Medulla oblongata (tissue), 1 donor: ENCODE results near the gene TTC34.

Experiments
- DNase-seq: peaks from one replicate; pipeline ENCODE4 v3.0.0-alpha.2; 2015; ENCODE audit errors: extremely low spot score

Gene TTC34

GRCh38 chr1:2641381-2642130, 159.9 kb downstream of the TTC34 start:
- no peak for DNase-seq

GRCh38 chr1:2640626-2641025, 160.9 kb downstream of the TTC34 start:
- DNase-seq = no peak

DNA sequence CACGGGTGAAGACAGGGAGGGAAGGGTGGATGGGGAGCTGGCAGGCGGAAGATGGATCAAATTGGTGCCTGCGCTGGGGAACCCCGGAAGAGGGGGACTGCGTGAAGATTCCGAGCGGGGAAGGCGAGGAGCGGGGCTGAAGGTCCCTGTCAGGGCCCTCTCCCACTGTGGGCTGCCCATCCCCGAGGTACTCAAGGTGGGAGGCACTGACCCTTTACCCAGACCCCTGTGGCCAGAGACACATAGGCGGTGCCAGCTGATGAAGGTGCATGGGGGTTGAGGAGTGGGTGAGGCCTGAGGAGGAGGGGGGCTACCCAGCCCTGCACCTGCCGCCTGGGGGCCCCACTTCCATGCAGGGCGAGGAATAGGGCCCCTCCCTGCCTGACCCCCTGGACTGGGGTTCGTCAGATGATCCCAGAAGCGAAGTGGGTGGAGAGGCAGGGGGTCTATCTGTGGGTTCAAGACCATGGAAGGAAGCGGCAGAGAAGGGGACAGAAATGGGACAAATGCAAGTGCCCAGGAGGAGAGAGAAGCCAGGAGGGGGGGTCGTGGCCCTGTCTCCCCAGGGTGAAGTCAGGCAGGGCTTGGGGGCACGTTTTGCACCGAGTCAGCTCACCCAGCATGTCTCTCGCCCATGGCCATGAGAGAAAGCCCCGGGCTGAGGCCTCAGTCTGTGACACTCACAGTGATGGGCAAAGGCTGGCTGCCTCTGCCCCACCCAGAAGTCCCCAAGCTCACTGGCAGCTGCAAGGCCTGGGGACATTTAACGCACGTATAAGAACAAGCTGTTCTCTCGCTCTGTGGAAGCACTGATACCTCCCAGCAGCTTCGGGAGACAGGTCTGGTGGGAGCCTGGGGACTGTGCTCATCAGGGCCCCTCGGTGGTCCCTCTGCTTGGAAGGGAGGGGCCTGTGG, 161.6 kb downstream of the TTC34 start:
- no peak for DNase-seq

DNA sequence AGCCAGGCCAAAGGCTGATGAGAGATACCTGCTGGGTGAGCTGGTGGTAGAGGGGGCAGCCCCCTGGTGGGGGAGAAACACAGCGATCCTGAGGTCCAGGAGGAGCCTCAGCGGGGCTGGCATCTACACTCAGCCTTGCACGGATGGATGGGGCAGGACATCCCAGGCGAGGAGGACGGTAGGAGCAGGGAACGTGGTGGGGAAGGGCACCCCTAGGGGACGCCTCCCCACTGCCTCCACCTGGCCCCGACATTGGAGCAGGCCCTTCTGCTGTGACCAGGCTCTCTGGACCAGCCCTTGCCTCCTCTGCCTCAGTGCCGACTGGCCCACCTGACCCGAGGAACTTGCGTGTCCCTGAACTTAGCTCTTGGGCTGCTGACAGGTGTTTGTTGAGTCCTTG, 162.3 kb downstream of the TTC34 start:
- no peak for DNase-seq

DNA sequence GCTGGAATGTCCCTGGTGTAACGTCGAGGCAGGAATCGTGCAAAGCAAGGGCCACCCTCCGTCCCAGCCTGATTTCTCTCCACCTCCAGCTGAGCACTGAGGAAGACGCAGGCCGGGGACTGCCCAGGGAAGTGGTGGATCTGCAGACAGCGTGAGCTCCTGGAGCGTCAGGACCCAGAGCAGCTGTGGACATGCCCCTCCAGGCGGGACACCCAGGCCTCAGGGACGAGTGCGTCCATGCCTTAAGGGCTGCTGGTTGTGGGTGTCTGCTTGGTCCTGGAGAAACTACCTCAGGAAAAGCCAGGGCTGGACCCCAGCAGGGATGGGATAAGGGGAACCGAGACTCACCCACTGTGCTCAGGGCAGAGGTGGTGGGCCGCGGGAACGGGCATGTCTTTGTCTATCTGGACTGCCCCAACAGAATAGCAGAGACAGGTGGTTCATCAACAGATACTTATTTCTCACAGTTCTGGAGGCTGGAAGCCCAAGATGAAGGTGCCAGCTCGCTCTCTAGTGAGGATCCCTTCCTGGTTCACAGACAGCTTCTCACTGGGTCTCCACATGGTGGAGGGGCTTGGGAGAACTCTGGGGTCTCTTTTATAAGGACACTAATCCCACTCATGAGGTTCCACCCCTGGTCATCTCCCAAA, 162.9 kb downstream of the TTC34 start:
- DNase-seq = no peak

GRCh38 chr1:2637442-2638145, 163.9 kb downstream of the TTC34 start:
- no peak for DNase-seq

- no peak for DNase-seq
These were observed 164.8 kb downstream of the TTC34 start for GRCh38 chr1:2636733-2637132.

- no peak for DNase-seq
These were observed 166.0 kb downstream of the TTC34 start for GRCh38 chr1:2635361-2636010.

GRCh38 chr1:2633936-2634491, 167.5 kb downstream of the TTC34 start:
- no peak for DNase-seq

GRCh38 chr1:2633366-2633935, 168.0 kb downstream of the TTC34 start:
- no peak for DNase-seq

- no peak for DNase-seq
These were observed 168.7 kb downstream of the TTC34 start, which contains the start of gene MMEL1 for GRCh38 chr1:2632561-2633361. TSS of gene MMEL1 (minus strand) at chr1:2633016. CDS start at chr1:2629484, 3,532 bp downstream.

- DNase-seq = no peak
These were observed 169.5 kb downstream of the TTC34 start for GRCh38 chr1:2632051-2632430.

DNA sequence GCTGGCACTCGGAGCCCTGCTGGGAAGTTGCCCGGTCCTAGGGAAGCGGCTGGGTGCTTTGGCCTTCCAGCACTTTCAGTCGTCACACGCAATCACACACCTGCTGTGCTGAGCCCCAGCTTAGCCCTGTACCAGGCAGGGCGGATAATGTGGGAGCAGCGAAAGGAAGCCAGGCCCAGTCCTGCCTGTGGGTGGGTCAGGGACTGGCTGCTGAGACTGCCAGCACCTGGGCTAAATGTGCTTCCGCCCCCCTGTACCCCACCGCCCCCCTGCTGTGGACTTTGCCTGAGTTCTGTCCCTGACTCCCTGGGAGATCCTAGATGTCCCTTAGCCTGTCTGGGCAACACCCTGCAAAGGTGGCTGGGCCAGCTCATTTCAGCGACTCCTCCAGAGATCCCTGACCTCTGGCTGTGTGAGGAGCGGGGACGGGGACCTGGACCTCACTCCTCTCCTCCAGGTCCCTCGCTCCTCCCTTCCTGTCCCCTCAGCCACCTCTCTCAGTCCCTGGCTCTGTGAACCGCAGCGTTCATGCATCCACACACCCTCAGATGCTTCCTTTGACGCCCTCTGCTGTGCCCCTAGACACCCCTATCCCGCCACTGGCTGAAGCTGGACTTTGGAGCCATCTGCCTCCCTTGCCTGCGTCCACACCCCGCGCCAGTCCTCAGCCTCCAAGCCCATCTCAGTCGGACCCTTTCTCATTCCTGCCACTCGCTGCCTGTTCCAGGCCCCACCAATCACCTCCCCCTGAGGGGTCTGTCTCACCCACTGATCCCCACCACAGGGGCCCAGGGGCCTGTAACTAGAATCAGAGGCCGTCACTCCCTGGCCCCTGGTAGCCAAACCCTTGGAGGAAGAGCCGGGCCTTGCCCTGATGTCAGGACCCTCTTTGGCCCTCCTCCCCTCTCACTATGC, 170.1 kb downstream of the TTC34 start:
- DNase-seq = no peak

DNA sequence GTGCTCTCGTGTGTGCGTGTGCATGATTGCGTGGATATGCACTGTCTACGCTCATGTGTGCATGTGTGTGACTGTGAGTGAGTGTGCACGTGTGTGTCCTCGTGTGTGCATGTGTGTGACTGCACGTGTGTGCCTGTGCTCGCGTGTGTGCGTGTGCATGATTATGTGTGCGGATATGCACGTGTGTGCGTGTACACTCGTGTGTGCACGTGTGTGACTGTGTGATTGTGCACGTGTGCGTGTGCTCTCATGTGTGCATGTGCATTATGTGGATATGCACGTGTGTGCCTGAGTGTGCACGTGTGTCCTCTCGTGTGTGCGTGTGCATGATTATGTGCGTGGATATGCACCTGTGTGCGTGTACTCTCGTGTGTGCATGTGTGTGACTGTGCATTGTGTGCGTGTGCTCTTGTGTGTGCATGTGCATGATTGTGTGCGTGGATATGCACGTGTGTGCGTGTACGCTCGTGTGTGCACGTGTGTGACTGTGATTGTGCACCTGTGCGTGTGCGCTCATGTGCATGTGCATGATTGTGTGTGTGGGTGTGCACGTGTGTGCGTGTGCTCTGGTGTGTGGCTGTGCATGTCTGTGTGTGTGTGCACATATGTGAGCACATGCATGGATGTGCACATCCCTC, 170.9 kb downstream of the TTC34 start:
- no peak for DNase-seq

GRCh38 chr1:2629627-2630497, 171.6 kb downstream of the TTC34 start:
- DNase-seq = no peak

DNA sequence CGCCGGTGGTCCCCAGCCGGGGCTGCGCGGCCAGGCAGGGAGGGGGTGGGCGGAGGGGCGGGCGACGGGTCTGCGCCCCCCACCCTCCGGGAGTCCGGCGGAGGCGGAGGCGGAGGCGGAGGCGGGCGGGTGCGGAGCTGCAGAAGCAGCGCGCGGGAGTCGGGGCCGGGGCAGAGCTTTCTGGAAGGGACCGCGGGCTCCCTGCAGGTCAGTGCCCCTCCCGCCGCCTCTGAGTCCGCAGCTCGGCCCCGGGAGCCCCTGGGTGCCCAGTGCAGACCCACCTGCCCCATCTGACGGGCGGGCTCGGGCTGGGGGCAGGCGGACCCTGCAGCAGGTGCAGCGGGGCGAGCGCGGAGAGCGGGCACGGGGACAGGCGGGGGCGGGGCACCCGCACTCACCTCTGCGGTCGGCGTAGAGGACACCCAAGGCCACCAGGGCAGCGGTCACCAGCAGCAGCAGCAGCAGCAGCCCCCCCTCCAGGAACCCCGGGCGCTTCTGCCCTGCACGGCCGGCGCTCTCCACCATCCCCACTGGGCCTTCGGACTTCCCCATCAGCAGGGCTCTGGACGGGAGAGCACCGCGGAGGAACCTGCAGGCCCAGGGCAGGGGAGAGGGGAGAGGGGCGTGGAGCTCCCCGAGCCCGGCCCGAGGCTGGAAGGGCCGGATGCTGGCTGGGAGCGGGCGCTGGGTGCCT, 172.4 kb downstream of the TTC34 start:
- DNase-seq = no peak
